GM12873 (cell line): Measurements from ENCODE around the gene DACH1.

ENCODE experiments used
- CTCF ChIP-seq: IDR thresholded peaks from 2 replicates; pipeline ENCODE4 v1.5.1; 2012; ENCODE audit warnings: low read depth, mild to moderate bottlenecking, moderate library complexity, low read length, control low read depth; ENCODE audit not compliant: insufficient read depth; ENCODE audit errors: missing control alignments

DACH1 gene

DNA sequence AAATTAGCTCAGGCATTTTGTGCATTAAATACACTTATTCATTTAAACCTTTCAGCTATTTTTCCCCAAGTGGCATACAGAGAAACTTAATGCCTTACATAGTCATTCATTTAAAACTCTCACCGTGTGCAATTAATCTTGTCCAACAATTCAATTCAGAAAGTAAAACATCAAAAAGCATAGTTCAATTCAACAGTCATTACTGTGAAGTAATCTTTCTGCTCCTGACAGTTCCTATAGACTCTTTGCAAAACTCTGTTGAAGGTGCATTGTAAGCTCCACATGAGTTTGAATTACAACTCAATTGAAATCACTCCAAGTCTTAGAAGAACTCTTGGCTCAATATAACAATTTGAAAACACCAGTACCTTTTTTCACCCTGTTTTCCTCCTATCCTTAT is 228.3 kb downstream of the DACH1 start:
- TF ChIP-seq CTCF = no peak

DNA sequence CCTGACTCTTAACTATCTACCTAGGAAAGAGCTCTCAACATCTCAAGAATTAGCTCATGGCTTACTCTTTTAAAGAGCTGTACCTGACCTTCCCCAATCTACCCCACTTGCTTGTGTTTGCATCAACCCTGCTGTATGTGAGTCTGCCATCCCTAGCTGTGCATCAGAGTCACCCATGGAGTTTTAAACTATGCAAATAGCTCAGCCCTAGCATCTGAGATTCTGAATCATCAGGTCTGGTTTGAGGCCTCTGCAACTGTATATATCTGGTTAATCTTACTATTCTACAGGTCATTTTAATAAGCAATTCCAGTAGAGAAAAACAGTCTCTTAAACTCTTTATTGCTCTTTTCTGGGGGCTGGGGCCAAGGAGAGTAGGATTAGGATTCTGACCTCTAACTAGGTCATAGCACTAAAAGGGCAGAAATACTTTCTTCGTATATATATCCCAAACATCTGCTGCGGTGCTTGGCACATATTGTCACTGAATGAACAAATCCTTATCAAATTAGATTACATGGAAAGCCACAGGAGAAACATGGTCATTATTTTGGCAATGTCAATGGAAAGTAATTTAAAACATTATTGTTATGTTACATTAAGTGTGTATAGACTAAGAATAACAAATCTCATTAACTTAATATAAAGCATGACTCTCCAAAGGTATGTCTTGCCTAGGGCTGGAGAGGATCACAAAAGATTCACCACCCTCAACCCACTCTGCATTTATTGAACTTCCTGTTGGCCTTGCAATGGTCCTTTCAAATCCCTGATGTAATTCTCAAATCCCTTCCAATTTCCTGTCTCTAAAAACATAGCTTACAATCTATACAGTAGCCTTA is 232.2 kb downstream of the DACH1 start:
- no peak for TF ChIP-seq CTCF

GRCh38 chr13:71634182-71634581 is 232.8 kb downstream of the DACH1 start:
- no peak for TF ChIP-seq CTCF

DNA sequence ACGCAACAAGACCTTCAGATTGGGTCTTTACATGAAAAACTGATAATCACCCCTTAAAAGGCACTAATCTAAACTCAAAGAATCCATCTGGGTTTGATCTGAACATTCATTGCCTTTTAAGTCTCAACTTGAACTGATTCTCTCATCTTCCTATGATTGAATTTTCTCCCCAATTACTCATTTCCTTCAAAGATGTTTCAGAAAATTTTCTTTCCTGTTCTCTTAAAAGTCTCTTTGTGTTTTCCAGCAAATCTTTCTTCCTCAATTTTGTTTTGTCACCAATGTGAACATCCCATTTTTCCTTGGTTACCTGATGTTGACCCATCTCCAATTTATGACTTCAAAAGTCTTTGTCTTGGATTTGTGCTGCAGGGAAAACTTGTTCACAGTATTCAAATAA is 234.3 kb downstream of the DACH1 start:
- no peak for TF ChIP-seq CTCF

DNA sequence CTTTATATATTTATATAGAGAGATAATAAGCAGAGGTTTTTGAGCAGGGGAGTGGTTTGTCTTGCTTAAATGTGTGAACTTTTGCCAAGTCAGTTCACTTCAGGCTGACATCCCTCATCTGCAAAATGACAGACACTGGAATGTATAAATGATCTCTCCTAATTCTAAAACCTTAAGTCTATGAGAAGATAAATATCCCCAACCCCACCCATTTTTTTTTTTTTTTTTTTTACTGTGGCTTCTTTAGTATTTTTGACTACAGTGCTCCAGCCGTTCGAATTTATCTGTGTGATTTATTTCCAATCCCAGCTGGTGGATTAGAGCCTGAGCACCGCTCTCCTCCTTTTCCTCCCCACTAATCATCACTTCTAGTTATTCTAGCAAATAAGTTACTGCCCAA is 234.8 kb downstream of the DACH1 start:
- no peak for TF ChIP-seq CTCF

- no peak for TF ChIP-seq CTCF
Measured at GRCh38 chr13:71629167-71629566, 237.8 kb downstream of the DACH1 start.

DNA sequence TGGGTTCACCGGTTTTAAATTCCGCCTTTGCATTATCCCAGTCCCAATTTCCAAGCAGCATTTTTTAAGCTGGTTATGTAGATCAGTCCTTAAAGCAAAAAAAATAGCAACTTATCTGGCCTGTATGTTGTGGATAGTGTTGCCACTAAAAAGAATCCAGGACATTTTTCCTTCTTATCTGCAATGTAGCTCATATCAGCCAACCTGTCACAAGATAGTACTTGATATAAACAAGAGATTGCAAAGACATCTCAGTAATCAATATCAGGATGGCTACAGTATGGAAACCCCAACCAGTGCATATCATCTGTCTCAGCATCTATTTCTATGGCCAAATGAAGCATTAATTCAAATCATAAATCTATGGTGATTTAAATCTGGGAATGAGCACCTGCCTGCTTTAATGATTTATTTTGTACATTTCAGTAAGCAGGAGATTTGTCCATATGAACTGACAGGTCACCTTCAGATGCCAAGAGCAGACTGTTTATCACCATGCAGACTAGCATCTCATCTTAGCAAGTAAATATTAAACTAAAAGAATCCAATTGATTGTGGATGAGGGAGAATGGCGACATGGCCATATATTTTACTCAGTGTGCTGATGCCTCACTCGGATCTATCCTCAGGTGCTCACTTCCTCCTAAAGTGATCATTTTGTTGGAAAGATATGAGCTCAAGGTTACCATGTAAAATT is 240.4 kb downstream of the DACH1 start:
- TF ChIP-seq CTCF = no peak
